ENCODE measurements around the gene PDE1A.

- TF ChIP-seq, protein P1, sequence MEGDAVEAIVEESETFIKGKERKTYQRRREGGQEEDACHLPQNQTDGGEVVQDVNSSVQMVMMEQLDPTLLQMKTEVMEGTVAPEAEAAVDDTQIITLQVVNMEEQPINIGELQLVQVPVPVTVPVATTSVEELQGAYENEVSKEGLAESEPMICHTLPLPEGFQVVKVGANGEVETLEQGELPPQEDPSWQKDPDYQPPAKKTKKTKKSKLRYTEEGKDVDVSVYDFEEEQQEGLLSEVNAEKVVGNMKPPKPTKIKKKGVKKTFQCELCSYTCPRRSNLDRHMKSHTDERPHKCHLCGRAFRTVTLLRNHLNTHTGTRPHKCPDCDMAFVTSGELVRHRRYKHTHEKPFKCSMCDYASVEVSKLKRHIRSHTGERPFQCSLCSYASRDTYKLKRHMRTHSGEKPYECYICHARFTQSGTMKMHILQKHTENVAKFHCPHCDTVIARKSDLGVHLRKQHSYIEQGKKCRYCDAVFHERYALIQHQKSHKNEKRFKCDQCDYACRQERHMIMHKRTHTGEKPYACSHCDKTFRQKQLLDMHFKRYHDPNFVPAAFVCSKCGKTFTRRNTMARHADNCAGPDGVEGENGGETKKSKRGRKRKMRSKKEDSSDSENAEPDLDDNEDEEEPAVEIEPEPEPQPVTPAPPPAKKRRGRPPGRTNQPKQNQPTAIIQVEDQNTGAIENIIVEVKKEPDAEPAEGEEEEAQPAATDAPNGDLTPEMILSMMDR (IDR thresholded peaks at IDR 0.05): no peak
- TF ChIP-seq POLR2A (IDR thresholded peaks at IDR 0.05): no peak
Measured at GRCh38 chr2:182128821-182129707, 297.8 kb downstream of the PDE1A start.

Measured in thyroid gland (tissue), 4 donors.